Measurements from ENCODE around the gene ZDHHC1.
"Not testable (repeated sequence)": the region's sequence is repeated elsewhere in the genome, so short reads cannot be mapped to it uniquely, and the experiment has no call there.

Gene ZDHHC1

DNA sequence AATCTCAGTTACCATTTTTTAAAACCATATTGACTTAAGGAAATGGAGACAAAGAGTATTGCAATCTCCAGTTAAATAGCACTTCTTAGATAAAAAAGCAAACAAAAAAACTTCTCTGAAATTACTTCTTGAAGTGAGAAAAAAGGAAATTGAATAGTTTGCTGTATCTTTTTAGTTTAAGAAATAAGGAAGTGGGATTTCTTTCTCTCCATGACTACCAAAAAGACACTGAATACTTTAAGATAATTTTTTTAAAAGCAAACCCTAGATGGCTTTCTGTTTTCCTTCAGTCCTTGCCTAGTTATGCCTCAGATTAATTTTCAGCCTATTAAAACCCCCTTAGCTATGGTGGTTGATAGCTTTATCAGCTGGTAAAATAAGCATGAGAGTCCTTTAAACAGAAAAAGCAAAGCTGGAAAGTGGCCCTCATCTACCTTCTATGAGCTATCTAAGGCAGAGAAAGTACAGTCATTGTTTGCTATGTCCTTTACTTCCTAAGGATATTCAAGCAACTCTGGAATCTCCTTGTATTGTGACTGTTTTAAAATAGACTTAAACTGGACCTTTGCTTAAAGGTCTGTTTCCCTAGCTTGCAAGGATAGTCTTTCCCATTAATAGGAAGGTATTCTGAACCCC is 51.6 kb downstream of the ZDHHC1 start:
- no peak overlapping the region for H3K9ac ChIP-seq (ENCODE audit: low read length)
- no peaks in the 10 kb centered on the region for H3K36me3 ChIP-seq (ENCODE audit: control insufficient read depth, insufficient read depth, low read length, severe bottlenecking)
- H3K9me3 ChIP-seq (ENCODE audit: control insufficient read depth, low read length), result no peaks in the 10 kb centered on the region
- no peak for DNase-seq (ENCODE audit: low read depth)
- H3K4me3 ChIP-seq (ENCODE audit: low read length), result no peak overlapping the region
- no peaks in the 10 kb centered on the region for H3K4me1 ChIP-seq (ENCODE audit: control insufficient read depth, insufficient read depth, low read length)
- H3K27me3 ChIP-seq (replicated peaks; ENCODE audit: control insufficient read depth, insufficient read depth, low read length), result peaks cover 26% of the 10 kb centered on the region

DNA sequence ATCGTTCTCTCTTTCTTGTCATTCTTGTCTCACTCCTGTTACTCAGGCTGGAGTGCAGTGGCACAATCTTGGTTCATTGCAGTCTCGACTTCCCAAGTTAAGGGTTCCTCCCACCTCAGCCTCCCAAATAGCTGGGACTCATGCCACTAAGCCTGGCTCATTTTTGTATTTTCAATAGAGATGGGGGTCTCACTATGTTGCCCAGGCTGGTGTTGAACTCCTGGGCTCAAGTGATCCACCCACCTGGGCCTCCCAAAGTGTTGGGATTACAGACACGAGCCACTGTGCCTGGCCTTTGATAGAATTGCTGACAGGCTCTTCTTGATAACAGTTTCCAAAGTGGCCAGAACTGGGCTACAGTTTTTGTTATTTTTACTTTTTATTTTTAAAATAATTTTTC is 55.2 kb downstream of the ZDHHC1 start:
- H3K4me3 ChIP-seq (ENCODE audit: low read length), result no peak overlapping the region
- no peak for DNase-seq (ENCODE audit: low read depth)
- no peak overlapping the region for H3K9ac ChIP-seq (ENCODE audit: low read length)
- no peaks in the 10 kb centered on the region for H3K36me3 ChIP-seq (ENCODE audit: control insufficient read depth, insufficient read depth, low read length, severe bottlenecking)
- no peaks in the 10 kb centered on the region for H3K4me1 ChIP-seq (ENCODE audit: control insufficient read depth, insufficient read depth, low read length)
- H3K27me3 ChIP-seq (replicated peaks; ENCODE audit: control insufficient read depth, insufficient read depth, low read length), result peaks cover 11% of the 10 kb centered on the region
- H3K9me3 ChIP-seq (ENCODE audit: control insufficient read depth, low read length), result no peaks in the 10 kb centered on the region

DNA sequence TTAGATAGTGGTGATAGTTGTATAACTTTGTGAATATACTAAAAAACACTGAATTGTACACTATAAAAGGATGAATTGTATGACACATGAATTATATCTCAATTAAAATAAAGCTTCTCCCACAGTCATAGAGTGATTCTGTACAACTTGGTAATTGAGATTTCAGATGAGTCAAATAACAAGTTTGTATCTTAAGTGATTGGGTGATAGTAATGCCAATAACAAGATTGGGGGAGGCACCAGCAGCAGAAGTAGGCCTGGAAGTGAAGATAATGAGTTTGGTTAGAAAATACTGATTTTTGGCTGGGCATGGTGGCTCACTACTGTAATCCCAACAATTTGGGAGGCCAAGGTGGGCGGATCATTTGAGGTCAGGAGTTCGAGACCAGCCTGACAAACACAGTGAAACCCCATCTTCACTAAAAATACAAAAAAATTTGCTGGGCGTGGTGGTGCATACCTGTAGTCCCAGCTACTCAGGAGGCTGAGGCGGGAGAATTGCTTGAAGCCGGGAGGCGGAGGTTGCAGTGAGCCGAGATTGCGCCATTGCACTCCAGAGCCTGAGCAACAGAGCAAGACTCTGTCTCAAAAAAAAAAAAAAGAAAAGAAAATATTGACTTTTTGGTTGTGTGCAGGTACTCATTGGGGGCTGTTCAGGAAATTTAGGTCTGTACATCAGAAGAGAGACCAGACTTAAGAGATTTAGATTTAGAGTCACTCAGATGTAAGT is 56.6 kb downstream of the ZDHHC1 start:
- not testable (repeated sequence) for H3K4me3 ChIP-seq (ENCODE audit: low read length); H3K36me3 ChIP-seq (ENCODE audit: control insufficient read depth, insufficient read depth, low read length, severe bottlenecking); H3K4me1 ChIP-seq (ENCODE audit: control insufficient read depth, insufficient read depth, low read length); H3K9me3 ChIP-seq (ENCODE audit: control insufficient read depth, low read length); DNase-seq (ENCODE audit: low read depth); H3K9ac ChIP-seq (ENCODE audit: low read length)
- H3K27me3 ChIP-seq (replicated peaks; ENCODE audit: control insufficient read depth, insufficient read depth, low read length), result peaks cover 11% of the 10 kb centered on the region

DNA sequence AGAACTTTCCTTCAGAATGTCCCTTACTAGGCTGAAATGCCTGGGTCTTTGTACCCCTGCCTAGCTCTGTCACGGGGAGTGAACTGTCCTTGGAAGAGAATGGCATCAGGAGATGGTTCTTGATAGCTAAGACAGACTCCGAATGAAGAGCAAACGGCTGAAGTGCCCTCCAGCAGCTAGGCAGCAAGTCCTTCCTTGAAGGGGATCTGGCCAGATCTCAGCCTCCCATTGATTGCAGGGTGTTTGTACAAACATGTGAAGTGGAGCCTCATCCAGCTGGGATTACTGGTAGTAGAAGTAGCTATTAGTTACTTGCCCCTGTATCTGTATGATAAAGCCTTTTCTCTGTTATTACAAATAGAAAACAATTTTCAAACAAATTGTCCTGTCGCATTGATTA is 58.7 kb downstream of the ZDHHC1 start:
- H3K4me3 ChIP-seq (ENCODE audit: low read length), result no peak overlapping the region
- no peaks in the 10 kb centered on the region for H3K4me1 ChIP-seq (ENCODE audit: control insufficient read depth, insufficient read depth, low read length)
- no peak for DNase-seq (ENCODE audit: low read depth)
- no peaks in the 10 kb centered on the region for H3K36me3 ChIP-seq (ENCODE audit: control insufficient read depth, insufficient read depth, low read length, severe bottlenecking)
- no peak overlapping the region for H3K9ac ChIP-seq (ENCODE audit: low read length)
- H3K27me3 ChIP-seq (replicated peaks; ENCODE audit: control insufficient read depth, insufficient read depth, low read length), result no peaks in the 10 kb centered on the region
- no peaks in the 10 kb centered on the region for H3K9me3 ChIP-seq (ENCODE audit: control insufficient read depth, low read length)

DNA sequence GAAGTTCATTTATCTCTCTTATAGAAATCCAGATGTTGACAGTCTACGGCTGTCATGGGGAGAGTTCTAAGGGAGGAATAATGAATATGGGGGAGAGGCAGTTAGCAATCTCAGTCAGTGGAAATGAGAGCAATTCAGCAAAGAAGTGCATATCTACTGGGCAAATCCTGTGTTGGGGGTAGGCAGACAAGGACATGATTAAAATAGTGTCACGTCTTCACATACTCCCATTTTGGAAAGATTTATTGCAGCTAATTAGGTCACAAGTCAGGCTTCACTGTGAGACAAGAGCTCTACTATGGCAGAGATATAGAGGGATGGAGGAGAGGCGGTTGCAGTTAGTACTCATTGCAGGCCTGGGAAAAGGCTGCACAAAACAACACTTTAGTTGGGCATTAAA is 59.9 kb downstream of the ZDHHC1 start:
- no peaks in the 10 kb centered on the region for H3K9me3 ChIP-seq (ENCODE audit: control insufficient read depth, low read length)
- DNase-seq (ENCODE audit: low read depth), result no peak
- no peaks in the 10 kb centered on the region for H3K4me1 ChIP-seq (ENCODE audit: control insufficient read depth, insufficient read depth, low read length)
- H3K4me3 ChIP-seq (ENCODE audit: low read length), result no peak overlapping the region
- H3K9ac ChIP-seq (ENCODE audit: low read length), result no peak overlapping the region
- no peaks in the 10 kb centered on the region for H3K27me3 ChIP-seq (replicated peaks; ENCODE audit: control insufficient read depth, insufficient read depth, low read length)
- H3K36me3 ChIP-seq (ENCODE audit: control insufficient read depth, insufficient read depth, low read length, severe bottlenecking), result no peaks in the 10 kb centered on the region

DNA sequence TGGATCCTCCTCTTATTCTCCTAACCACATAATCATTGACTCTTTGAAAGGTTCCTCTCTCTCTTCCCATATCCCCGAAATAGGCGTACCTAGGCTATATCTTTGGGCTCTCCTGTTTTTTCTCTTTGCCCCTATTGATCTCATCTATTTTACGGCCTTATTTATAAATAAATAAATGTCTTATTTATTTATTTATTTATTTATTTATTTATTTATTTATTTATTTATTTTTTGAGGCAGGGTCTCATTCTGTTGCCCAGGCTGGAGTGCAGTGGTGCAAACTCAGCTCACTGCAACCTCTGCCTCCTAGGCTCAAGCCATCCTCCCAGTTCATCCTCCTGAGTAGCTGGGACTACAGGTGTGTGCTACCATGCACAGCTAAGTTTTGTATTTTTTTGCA is 63.8 kb downstream of the ZDHHC1 start:
- not testable (repeated sequence) for H3K4me3 ChIP-seq (ENCODE audit: low read length); H3K9me3 ChIP-seq (ENCODE audit: control insufficient read depth, low read length); H3K27me3 ChIP-seq (replicated peaks; ENCODE audit: control insufficient read depth, insufficient read depth, low read length); H3K4me1 ChIP-seq (ENCODE audit: control insufficient read depth, insufficient read depth, low read length); DNase-seq (ENCODE audit: low read depth); H3K36me3 ChIP-seq (ENCODE audit: control insufficient read depth, insufficient read depth, low read length, severe bottlenecking); H3K9ac ChIP-seq (ENCODE audit: low read length)

DNA sequence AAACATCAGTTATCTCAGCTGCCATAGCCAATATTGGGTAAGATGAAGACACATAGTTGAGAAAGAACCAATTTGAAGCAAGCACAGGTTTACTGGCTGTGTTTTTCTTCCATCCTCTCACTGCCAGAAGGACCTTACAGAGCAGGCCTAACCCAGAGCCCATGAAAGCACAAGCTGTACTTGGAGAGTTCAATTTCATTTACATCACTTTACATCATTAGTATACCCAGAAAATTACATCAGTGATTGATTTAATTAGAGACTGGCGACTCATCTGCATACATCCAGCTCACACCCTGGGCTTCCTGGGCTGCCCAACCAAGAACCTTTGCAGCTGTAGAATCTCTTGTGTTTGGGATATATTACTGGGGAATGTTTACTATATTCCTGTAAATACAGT is 66.0 kb downstream of the ZDHHC1 start:
- Histone ChIP-seq H3K4me1 (ENCODE audit: control insufficient read depth, insufficient read depth, low read length) (no peaks in the 10 kb centered on the region), H3K9ac (ENCODE audit: low read length) (no peak overlapping the region), H3K9me3 (ENCODE audit: control insufficient read depth, low read length) (no peaks in the 10 kb centered on the region), H3K4me3 (ENCODE audit: low read length) (no peak overlapping the region), H3K36me3 (ENCODE audit: control insufficient read depth, insufficient read depth, low read length, severe bottlenecking) (no peaks in the 10 kb centered on the region), H3K27me3 (replicated peaks; ENCODE audit: control insufficient read depth, insufficient read depth, low read length) (no peaks in the 10 kb centered on the region)
- DNase-seq (ENCODE audit: low read depth), result no peak

DNA sequence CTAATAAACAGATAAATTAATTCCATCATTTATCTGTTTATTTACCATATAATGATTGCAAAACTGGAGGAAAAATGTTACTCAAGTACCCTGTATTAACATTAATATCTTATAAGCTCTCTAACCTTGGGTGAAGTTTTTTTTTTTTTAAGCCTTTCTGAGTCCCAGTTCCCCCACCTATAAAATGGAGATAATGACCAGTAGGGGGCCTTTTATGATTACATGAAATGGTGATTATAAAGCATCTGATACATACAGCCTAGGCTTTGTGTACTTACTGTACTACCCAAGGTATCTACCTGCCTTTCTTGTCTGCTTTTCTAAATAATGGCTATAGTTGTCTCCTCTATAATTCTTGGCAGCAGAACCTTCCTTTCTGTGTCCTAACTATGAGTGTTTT is 67.1 kb downstream of the ZDHHC1 start:
- H3K9me3 ChIP-seq (ENCODE audit: control insufficient read depth, low read length), result no peaks in the 10 kb centered on the region
- H3K36me3 ChIP-seq (ENCODE audit: control insufficient read depth, insufficient read depth, low read length, severe bottlenecking), result no peaks in the 10 kb centered on the region
- H3K4me1 ChIP-seq (ENCODE audit: control insufficient read depth, insufficient read depth, low read length), result no peaks in the 10 kb centered on the region
- no peak overlapping the region for H3K4me3 ChIP-seq (ENCODE audit: low read length)
- no peaks in the 10 kb centered on the region for H3K27me3 ChIP-seq (replicated peaks; ENCODE audit: control insufficient read depth, insufficient read depth, low read length)
- H3K9ac ChIP-seq (ENCODE audit: low read length), result no peak overlapping the region
- DNase-seq (ENCODE audit: low read depth), result peak; percentile 54

DNA sequence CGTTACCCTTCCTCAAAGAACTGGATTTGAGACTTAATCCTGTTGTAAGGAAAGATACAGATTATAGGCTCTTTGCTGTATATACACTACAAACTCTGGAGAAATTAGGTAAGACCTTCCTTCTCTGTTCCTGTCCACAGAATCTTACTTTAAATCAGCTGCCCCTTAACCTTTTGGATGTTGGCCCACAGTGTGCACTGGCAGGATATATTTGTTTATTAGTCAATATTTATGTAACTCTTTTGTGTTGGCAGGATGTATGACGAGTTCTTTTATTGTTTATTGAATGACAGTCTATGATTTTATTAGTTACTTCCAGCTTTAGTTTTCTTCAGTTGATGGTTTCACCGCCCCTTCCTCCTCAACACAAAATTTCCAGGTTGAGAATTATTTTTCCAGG is 69.9 kb downstream of the ZDHHC1 start:
- Histone ChIP-seq H3K4me1 (ENCODE audit: control insufficient read depth, insufficient read depth, low read length) (no peaks in the 10 kb centered on the region), H3K9me3 (ENCODE audit: control insufficient read depth, low read length) (no peaks in the 10 kb centered on the region), H3K27me3 (replicated peaks; ENCODE audit: control insufficient read depth, insufficient read depth, low read length) (no peaks in the 10 kb centered on the region)

DNA sequence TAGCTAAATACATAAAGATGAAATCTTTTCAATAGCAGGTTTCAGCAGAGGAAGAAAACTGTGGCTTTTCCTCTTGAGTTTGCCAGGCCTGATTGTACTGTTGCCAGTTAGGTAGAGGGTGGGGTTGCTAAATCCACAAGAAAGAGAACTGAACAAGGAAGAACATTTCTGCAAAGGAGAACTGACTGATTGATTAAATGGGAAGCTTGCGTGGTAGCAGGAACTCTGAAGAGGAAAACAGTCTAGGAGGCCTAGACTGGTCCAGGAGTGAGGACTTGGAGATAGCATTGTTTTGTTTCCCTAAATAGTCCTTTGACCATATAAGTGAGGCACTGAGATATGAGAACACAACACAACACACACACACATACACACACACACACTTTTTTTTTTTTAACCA is 70.9 kb downstream of the ZDHHC1 start:
- no peaks in the 10 kb centered on the region for H3K9me3 ChIP-seq (ENCODE audit: control insufficient read depth, low read length)
- H3K4me3 ChIP-seq (ENCODE audit: low read length), result no peak overlapping the region
- H3K36me3 ChIP-seq (ENCODE audit: control insufficient read depth, insufficient read depth, low read length, severe bottlenecking), result no peaks in the 10 kb centered on the region
- no peak for DNase-seq (ENCODE audit: low read depth)
- no peaks in the 10 kb centered on the region for H3K4me1 ChIP-seq (ENCODE audit: control insufficient read depth, insufficient read depth, low read length)
- H3K27me3 ChIP-seq (replicated peaks; ENCODE audit: control insufficient read depth, insufficient read depth, low read length), result no peaks in the 10 kb centered on the region
- H3K9ac ChIP-seq (ENCODE audit: low read length), result no peak overlapping the region

More for the DNA sequence above, 69.9 kb downstream of the ZDHHC1 start:
- no peak overlapping the region for H3K9ac ChIP-seq (ENCODE audit: low read length)
- H3K4me3 ChIP-seq (ENCODE audit: low read length), result no peak overlapping the region
- no peak for DNase-seq (ENCODE audit: low read depth)
- H3K36me3 ChIP-seq (ENCODE audit: control insufficient read depth, insufficient read depth, low read length, severe bottlenecking), result no peaks in the 10 kb centered on the region
